GM18511 (cell line): ENCODE data around the gene MDM1.

Experiments used
- ATAC-seq: cut with Tn5 transposase; IDR thresholded peaks from one replicate; pipeline ENCODE4 v1.9.1; 2021; ENCODE audit warnings: mild to moderate bottlenecking, moderate library complexity; ENCODE audit not compliant: unreplicated experiment

The MDM1 gene

GRCh38 chr12:68331869-68332727, at the start of gene MDM1:
Gene MDM1 (minus strand): TSS chr12:68332362. CDS start chr12:68332245, 117 bp downstream.
- ATAC-seq = peak; percentile 99

- ATAC-seq = no peak
These were observed 49.5 kb upstream of the MDM1 start for GRCh38 chr12:68381476-68382219.

- ATAC-seq = no peak
These were observed 46.9 kb upstream of the MDM1 start for GRCh38 chr12:68378872-68379606.

- no peak for ATAC-seq
These were observed 45.7 kb upstream of the MDM1 start for GRCh38 chr12:68377881-68378280.

GRCh38 chr12:68376901-68377300, 44.7 kb upstream of the MDM1 start:
- ATAC-seq = no peak

GRCh38 chr12:68375756-68376695, 43.9 kb upstream of the MDM1 start:
- no peak for ATAC-seq

- peak; percentile 98 for ATAC-seq
These were observed 42.3 kb upstream of the MDM1 start for GRCh38 chr12:68374307-68374982.

GRCh38 chr12:68370667-68371066, 38.5 kb upstream of the MDM1 start:
- ATAC-seq = no peak

- no peak for ATAC-seq
These were observed 37.9 kb upstream of the MDM1 start for GRCh38 chr12:68370006-68370590.

- ATAC-seq = no peak
These were observed 36.2 kb upstream of the MDM1 start for GRCh38 chr12:68368327-68368726.

- ATAC-seq = no peak
These were observed 35.7 kb upstream of the MDM1 start for GRCh38 chr12:68367903-68368302.

GRCh38 chr12:68367116-68367515, 35.0 kb upstream of the MDM1 start:
- ATAC-seq = no peak

GRCh38 chr12:68364893-68365725, 32.9 kb upstream of the MDM1 start:
- ATAC-seq = peak; percentile 90

- ATAC-seq = no peak
These were observed 32.2 kb upstream of the MDM1 start for GRCh38 chr12:68364328-68364727.

GRCh38 chr12:68361953-68362352, 29.8 kb upstream of the MDM1 start:
- no peak for ATAC-seq

- ATAC-seq = peak; percentile 17
These were observed 27.5 kb upstream of the MDM1 start for GRCh38 chr12:68359674-68360073.

GRCh38 chr12:68358532-68359485, 26.6 kb upstream of the MDM1 start:
- ATAC-seq = peak; percentile 91
